SK-N-SH (cell line): ENCODE results near the gene ANO6. TPM values are rescaled to one million over a fixed set of nuclear protein-coding genes. Genes with fewer than 3 reads are reported as not detected.

Experiments used
- CTCF ChIA-PET: fragments of 300-600, 350-600 bp; formaldehyde crosslinking; extraction: SDS; loops from one replicate; lab custom pipeline; 2021; lab: Yijun Ruan, JAX
- POLR2A ChIA-PET: fragments of 350-600 bp; sonication (Branson Sonifier 250); formaldehyde crosslinking; extraction: SDS; loops from one replicate; lab custom pipeline; 2020; ENCODE audit warnings: antibody characterized with exemption, inconsistent platforms; lab: Yijun Ruan, JAX
- DNase-seq: peaks from one replicate; pipeline ENCODE4 v3.0.0; 2012
- H2AFZ ChIP-seq: fragments of 200-600 bp; sonication (generic); 2 replicates; pipeline ENCODE4 v1.8.1; 2016; ENCODE audit warnings: antibody characterized with exemption, mild to moderate bottlenecking, low read depth
- H3F3A ChIP-seq: fragments of 200-600 bp; sonication (generic); replicated peaks from 2 replicates; pipeline ENCODE3; 2016; ENCODE audit warnings: antibody characterized with exemption, mild to moderate bottlenecking; ENCODE audit not compliant: insufficient read depth
- H3K27ac ChIP-seq, 2 experiments: fragments of 200-500 bp in 1 of 2; fragments of 200-600 bp in 1 of 2; sonication (Bioruptor generic) in 1 of 2; sonication (generic), shearing (Covaris generic) in 1 of 2; 2 replicates each; pipeline versions ENCODE4 v1.5.1 to v1.6.1; 2014 to 2016; ENCODE audit warnings: low read depth in 2 of 2, inconsistent platforms in 1 of 2, low read length in 1 of 2, mild to moderate bottlenecking in 1 of 2, mixed read lengths in 1 of 2
- H3K27me3 ChIP-seq: fragments of 200-600 bp; sonication (generic), shearing (Covaris generic); 2 replicates; pipeline ENCODE4 v1.6.1; 2016; ENCODE audit warnings: mixed run types; ENCODE audit not compliant: insufficient read depth
- H3K36me3 ChIP-seq, 2 experiments: fragments of 200-500 bp in 1 of 2; fragments of 200-600 bp in 1 of 2; sonication (Bioruptor generic) in 1 of 2; sonication (generic) in 1 of 2; replicated peaks in 1 of 2; 2 replicates each; pipeline versions ENCODE3 to v1.5.1; 2014 to 2016; ENCODE audit warnings: low read length in 1 of 2, mild to moderate bottlenecking in 1 of 2; ENCODE audit not compliant: insufficient read depth in 2 of 2, control insufficient read depth in 1 of 2
- H3K4me1 ChIP-seq, 2 experiments: fragments of 200-500 bp in 1 of 2; fragments of 200-600 bp in 1 of 2; sonication (Bioruptor generic) in 1 of 2; sonication (generic), shearing (Covaris generic) in 1 of 2; 2 replicates each; pipeline versions ENCODE4 v1.5.1 to v1.6.1; 2014 to 2016; ENCODE audit warnings: low read depth in 1 of 2, low read length in 1 of 2, mixed run types in 1 of 2; ENCODE audit not compliant: insufficient read depth in 2 of 2, control insufficient read depth in 1 of 2
- H3K4me2 ChIP-seq: fragments of 200-600 bp; sonication (generic), shearing (Covaris generic); 2 replicates; pipeline ENCODE4 v1.6.1; 2017; ENCODE audit warnings: mixed run types
- H3K4me3 ChIP-seq, 2 experiments: fragments of 200-500 bp in 1 of 2; fragments of 200-600 bp in 1 of 2; sonication (Bioruptor generic) in 1 of 2; sonication (generic), shearing (Covaris generic) in 1 of 2; 2 replicates each; pipeline versions ENCODE4 v1.5.1 to v1.8.1; 2014 to 2016; ENCODE audit warnings: low read depth in 2 of 2, inconsistent platforms in 1 of 2, low read length in 1 of 2, mild to moderate bottlenecking in 1 of 2, mixed read lengths in 1 of 2, moderate library complexity in 1 of 2
- H3K79me2 ChIP-seq: fragments of 200-600 bp; sonication (generic); 2 replicates; pipeline ENCODE4 v1.8.1; 2017; ENCODE audit warnings: mild to moderate bottlenecking; ENCODE audit not compliant: insufficient read depth
- H3K9ac ChIP-seq: fragments of 200-600 bp; sonication (generic); 2 replicates; pipeline ENCODE4 v1.6.1; 2017; ENCODE audit warnings: mixed run types
- H3K9me2 ChIP-seq: fragments of 200-600 bp; sonication (generic); 2 replicates; pipeline ENCODE4 v1.6.1; 2017; ENCODE audit warnings: mixed run types
- H3K9me3 ChIP-seq: fragments of 200-600 bp; sonication (generic); 2 replicates; pipeline ENCODE4 v1.6.1; 2017; ENCODE audit warnings: mixed run types, mild to moderate bottlenecking, moderate library complexity
- H4K20me1 ChIP-seq: fragments of 200-600 bp; sonication (generic); 2 replicates; pipeline ENCODE4 v1.6.1; 2017; ENCODE audit warnings: mild to moderate bottlenecking, mixed run types; ENCODE audit not compliant: insufficient read depth
- CHD2 ChIP-seq: fragments of 150-350 bp; IDR thresholded peaks from 2 replicates; pipeline ENCODE4 v1.6.1; 2018; ENCODE audit warnings: low read length; ENCODE audit not compliant: partially characterized antibody
- ELF1 ChIP-seq: IDR thresholded peaks from 2 replicates; pipeline ENCODE4 v1.4.0; 2012
- FOSL2 ChIP-seq: IDR thresholded peaks from 2 replicates; pipeline ENCODE4 v1.4.0; 2012; ENCODE audit warnings: low read depth, mild to moderate bottlenecking, moderate library complexity, borderline replicate concordance
- FOXM1 ChIP-seq: IDR thresholded peaks from 2 replicates; pipeline ENCODE4 v1.4.0; 2012; ENCODE audit warnings: low read depth, mild to moderate bottlenecking
- GATA2 ChIP-seq: sonication (generic); formaldehyde crosslinking; IDR thresholded peaks from 2 replicates; pipeline ENCODE4 v1.5.0; 2020; ENCODE audit warnings: mild to moderate bottlenecking, missing genetic modification reagents
- MEF2A ChIP-seq: IDR thresholded peaks from 2 replicates; pipeline ENCODE4 v1.4.0; 2012; ENCODE audit warnings: low read depth, borderline replicate concordance
- RCOR1 ChIP-seq: fragments of 150-350 bp; IDR thresholded peaks from 2 replicates; pipeline ENCODE4 v1.6.1; 2017; ENCODE audit warnings: antibody characterized with exemption, low read length
- RFX5 ChIP-seq: IDR thresholded peaks from 2 replicates; pipeline ENCODE4 v1.6.1; 2012; ENCODE audit warnings: mild to moderate bottlenecking, improper control_type of control experiment, low read length
- SIN3A ChIP-seq: IDR thresholded peaks from 2 replicates; pipeline ENCODE4 v1.6.1; 2012; ENCODE audit warnings: low read depth, mild to moderate bottlenecking, low read length, moderate library complexity, borderline replicate concordance
- TEAD4 ChIP-seq: IDR thresholded peaks from 2 replicates; pipeline ENCODE4 v1.4.0; 2012; ENCODE audit warnings: mild to moderate bottlenecking, borderline replicate concordance; ENCODE audit not compliant: insufficient read depth
- YY1 ChIP-seq: IDR thresholded peaks from 2 replicates; pipeline ENCODE4 v1.4.0; 2012; ENCODE audit warnings: low read depth, mild to moderate bottlenecking
- WGBS: methylation state at CpG from one replicate; pipeline ENCODE4 v1.1.6; 2017; ENCODE audit warnings: low lambda C conversion rate; 5-methylcytosine and 5-hydroxymethylcytosine counted together
- polyA plus RNA-seq, 3 experiments: library from polyadenylated mRNA; depleted of rRNA; stranded (reverse); fragments of >200 nt; gene quantifications; 2 replicates each; pipeline ENCODE4 v1.2.3, GENCODE V29; 2012
- TF ChIP-seq, protein P1 (sequence below): IDR thresholded peaks from 2 replicates; pipeline ENCODE4; 2012
- TF ChIP-seq, protein P2 (sequence below): fragments of 150-350 bp; IDR thresholded peaks from 2 replicates; pipeline ENCODE4 v1.6.1; 2016; ENCODE audit warnings: mild to moderate bottlenecking, low read depth, low read length

Gene ANO6
- polyA plus RNA-seq, 1 of the 3 experiments (the other 2 are of a cell fraction): 20.1 TPM

- TF ChIP-seq, protein P1, sequence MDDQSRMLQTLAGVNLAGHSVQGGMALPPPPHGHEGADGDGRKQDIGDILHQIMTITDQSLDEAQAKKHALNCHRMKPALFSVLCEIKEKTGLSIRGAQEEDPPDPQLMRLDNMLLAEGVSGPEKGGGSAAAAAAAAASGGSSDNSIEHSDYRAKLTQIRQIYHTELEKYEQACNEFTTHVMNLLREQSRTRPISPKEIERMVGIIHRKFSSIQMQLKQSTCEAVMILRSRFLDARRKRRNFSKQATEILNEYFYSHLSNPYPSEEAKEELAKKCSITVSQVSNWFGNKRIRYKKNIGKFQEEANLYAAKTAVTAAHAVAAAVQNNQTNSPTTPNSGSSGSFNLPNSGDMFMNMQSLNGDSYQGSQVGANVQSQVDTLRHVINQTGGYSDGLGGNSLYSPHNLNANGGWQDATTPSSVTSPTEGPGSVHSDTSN: no peak
- TF ChIP-seq CHD2: no peak
These were observed 88.8 kb downstream of the ANO6 start (continued) for GRCh38 chr12:45304514-45305178.

- H3F3A ChIP-seq: peaks cover 20% of the 10 kb centered on the region
- peaks cover 58% of the 10 kb centered on the region for H3K79me2 ChIP-seq
- no peak overlapping the region for H3K4me2 ChIP-seq
- H3K27me3 ChIP-seq: no peaks in the 10 kb centered on the region
- no peaks in the 10 kb centered on the region for H3K9me3 ChIP-seq
- no peak for DNase-seq
- WGBS: 96% methylated on average over 3 of the region's 3 CpGs
- H3K4me3 ChIP-seq: no peak overlapping the region
- ChIA-PET CTCF (no interaction called here), POLR2A (no interaction called here)
- no peaks in the 10 kb centered on the region for H4K20me1 ChIP-seq
- no peak overlapping the region for H2AFZ ChIP-seq
- H3K4me1 ChIP-seq: peaks cover 7 to 8% of the 10 kb centered on the region in 2 experiments; a peak in 3 of 4 replicates
- H3K9ac ChIP-seq: no peak overlapping the region
- TF ChIP-seq MEF2A (no peak), YY1 (no peak), SIN3A (no peak), FOXM1 (no peak), RFX5 (no peak), GATA2 (no peak), RCOR1 (no peak), TEAD4 (no peak), ELF1 (no peak), FOSL2 (no peak)
- TF ChIP-seq, protein P2, sequence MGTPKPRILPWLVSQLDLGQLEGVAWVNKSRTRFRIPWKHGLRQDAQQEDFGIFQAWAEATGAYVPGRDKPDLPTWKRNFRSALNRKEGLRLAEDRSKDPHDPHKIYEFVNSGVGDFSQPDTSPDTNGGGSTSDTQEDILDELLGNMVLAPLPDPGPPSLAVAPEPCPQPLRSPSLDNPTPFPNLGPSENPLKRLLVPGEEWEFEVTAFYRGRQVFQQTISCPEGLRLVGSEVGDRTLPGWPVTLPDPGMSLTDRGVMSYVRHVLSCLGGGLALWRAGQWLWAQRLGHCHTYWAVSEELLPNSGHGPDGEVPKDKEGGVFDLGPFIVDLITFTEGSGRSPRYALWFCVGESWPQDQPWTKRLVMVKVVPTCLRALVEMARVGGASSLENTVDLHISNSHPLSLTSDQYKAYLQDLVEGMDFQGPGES: no peak
- no peak overlapping the region for H3K27ac ChIP-seq
- peaks cover 5 to 15% of the 10 kb centered on the region in 2 experiments for H3K36me3 ChIP-seq
- H3K9me2 ChIP-seq: no peaks in the 10 kb centered on the region
These were observed 90.0 kb downstream of the ANO6 start for GRCh38 chr12:45305907-45306306.
